GM11168 (cell line): ENCODE data around the gene PRDM11.

ENCODE experiments used
- in situ Hi-C: fragments of 300-500 bp; cut with MboI; formaldehyde crosslinking; loops from one replicate; pipeline ENCODE4 v1.12.0; 2022; ENCODE audit warnings: low sequenced_read_pairs; ENCODE audit not compliant: unreplicated experiment

Gene PRDM11

GRCh38 chr11:45169310-45170072, 23.1 kb downstream of the PRDM11 start:
- in situ Hi-C loops: no loop called here

DNA sequence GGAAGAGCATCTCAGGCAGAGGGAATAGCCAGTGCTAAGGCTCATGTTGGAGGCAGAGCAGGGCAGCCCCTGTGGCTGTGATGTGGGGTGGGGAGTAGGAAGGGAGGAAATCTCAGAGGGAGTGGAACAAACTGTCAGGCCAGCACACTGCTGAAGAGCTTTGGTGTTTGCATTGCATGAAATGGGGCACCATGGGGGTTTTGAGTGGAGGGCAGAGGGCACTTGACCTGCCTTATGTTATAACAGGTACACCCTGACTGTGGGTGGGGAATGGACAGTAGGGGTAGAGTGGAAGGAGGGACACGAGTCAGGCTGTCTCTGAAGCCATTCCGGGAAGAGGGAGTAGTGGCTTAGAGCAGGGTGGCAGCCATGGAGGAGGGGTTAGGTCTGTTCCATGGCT, 24.0 kb downstream of the PRDM11 start:
- in situ Hi-C loops: no loop called here

DNA sequence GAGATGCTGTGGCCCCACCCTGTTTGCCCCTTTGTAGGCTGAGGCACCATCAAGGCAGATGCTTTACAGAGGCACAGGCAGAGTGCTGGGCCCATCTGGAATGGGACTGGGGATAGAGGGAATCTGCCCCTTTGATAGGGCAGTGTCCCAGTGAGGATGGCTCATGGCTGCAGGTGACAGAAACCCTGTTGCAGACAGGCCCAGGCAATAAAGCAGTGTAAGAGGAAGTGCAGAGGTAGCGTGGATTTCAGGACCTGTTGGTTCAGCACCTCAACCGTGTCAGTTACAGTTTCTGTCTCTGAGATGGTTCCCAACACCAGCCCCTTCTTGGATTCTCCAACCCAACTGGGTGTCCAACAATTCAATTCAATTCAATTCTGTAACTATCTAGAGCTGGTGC, 25.1 kb downstream of the PRDM11 start:
- in situ Hi-C loops: no loop called here

DNA sequence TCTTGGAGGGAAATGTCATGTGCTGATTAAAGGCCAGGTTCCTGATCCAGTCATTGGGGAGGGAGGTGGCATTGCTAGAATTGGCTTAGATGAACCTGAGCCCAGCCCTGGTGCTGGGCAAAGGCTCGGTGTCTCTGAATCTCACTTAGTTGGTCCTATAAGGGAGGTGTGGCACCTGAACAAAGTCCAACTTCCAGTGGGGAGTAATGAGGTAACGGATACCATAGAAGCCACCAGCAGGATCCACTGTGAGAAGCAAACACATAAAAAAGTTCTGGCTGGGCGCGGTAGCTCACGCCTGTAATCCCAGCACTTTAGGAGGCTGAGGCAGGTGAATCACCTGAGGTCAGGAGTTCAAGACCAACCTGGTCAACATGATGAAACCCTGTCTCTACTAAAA, 26.6 kb downstream of the PRDM11 start:
- in situ Hi-C loops: no loop called here

DNA sequence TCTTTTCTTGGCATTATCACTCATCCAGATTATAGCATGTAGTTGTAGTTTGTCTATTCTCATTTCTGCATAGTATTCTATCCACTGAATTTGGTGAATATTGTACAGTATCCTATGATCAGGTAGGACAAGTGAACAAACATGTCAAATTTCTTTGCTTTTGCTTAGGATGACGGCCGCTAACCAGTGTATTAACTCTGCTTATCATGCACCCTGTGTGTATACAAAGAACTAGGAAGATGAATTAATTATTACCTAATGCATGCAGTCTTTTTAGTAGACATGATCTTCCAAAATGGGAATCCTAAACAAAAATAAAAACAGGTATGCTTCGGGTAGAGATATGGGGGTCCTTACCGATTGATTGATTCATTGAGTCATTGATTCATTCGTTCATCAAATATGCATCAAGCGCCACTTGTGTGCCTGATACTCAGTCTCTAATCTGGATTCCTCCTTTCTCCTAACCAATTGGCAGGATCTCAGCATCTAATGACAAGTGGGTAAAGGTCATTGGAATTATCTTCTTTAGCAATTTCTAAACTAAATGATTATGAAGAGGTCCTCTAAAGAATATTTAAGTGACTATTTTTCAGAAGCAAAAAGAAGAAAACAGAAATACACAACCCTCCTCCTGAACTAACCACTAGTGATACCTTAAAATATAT, 27.9 kb downstream of the PRDM11 start:
- in situ Hi-C loops: no loop called here

DNA sequence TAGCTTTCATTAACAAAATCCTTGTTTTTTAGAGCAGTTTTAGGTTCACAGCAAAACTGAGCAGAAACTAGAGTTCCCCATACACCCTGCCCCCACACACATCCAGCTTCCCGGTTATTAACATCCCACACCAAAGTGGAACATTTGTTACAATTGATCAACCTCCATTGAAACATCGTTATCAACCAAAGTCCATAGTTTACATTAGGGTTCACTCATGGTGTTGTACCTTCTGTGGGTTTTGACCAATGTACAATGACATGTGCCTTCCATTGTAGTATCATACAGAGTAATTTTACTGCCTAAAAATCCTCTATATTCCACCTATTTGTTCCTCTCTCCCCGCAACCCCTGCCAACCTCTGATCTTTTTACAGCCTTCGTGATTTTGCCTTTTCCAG, 28.5 kb downstream of the PRDM11 start:
- in situ Hi-C loops: no loop called here

DNA sequence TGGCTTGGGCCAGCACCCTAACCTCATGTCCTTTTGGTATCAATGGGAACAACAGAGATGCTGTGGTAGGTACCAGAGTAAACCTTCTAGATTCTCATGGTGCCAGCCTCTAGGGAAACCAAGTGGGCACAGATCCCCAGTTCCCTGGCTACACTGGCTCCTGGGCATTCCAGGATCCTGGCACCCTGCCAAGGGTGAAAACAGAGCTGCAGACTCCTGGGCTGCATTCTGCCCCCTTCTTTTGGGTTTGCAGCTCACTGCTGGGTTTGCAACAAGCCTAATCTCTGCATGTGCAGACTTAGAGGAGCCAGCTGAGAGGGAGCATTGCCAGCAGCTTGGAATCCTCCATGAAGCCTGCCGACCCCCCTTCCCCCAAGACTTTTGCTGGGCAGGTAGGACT, 30.6 kb downstream of the PRDM11 start:
- in situ Hi-C loops: no loop called here

GRCh38 chr11:45178223-45178622, 31.8 kb downstream of the PRDM11 start:
- in situ Hi-C loops: no loop called here

DNA sequence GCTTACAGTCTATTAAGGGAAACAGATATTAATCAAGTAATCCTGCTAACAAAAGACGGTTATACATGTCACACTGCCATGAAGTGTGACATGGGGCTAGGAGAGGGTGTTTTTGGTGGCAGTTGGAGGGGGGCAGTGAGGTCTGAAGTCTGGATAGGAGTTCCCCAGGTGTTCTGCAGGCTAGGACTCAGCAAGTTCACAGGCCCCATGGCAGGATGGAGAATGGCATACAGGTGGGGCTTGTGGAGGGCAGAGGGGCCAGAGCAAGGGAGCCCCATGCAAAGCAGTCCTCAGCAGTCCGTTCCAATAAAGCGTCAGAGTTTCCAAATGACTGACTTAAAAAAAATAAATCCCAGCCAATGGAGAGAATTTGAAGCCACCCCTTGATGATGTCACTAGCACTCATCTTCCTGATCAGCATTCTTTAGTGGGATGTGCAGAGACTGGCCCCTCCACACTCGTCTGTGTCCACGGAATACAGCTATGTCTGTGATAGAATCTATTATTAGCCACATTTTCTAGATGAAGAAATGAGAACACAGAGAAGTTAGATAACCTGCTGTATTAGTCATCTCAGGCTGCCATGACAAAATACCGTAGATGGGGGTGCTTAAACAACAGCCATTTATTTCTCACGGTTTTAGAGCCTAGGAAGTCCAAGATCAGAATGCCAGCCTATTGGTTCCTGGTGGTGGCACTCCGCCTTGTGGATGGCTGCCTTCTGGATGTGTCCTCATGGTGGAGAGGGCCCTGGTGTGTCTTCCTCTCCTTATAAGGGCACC, 32.6 kb downstream of the PRDM11 start:
- in situ Hi-C loops: no loop called here

- in situ Hi-C loops: no loop called here
Observed at GRCh38 chr11:45179686-45180178, 33.3 kb downstream of the PRDM11 start.

DNA sequence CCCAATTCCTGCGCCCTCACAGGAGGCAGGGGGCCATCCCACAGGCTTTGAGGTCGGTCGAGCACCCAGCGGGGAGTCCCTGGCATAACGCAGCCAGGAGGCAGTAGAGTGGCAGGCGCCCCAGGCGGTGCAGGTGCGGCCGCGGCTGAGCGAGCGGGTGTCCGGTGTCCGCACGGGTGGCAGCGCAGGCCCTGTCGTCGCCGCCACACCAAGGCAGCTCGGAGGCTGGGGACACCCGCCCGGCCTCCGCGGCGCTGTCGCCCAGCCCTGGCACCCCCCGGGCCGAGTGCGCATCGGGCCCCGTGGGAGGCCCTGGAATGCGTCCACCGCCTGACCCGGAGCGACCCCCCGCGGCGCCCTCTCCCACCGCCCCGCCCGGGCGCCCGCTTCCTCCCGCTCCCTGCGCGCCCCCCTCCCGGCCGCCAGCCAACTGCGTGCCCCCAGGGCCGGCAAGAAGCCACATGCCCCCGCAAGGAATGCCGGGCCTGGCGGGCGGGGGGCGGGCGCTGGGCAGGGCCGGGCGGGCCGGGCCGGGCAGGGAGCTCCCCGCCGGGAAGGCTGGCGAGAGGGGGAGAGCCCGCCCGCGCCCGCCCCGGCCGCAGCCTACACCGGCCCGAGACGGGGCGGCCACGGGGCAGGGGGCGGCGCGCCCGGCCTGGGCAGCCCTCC, 33.9 kb downstream of the PRDM11 start:
- in situ Hi-C loops: no loop called here

DNA sequence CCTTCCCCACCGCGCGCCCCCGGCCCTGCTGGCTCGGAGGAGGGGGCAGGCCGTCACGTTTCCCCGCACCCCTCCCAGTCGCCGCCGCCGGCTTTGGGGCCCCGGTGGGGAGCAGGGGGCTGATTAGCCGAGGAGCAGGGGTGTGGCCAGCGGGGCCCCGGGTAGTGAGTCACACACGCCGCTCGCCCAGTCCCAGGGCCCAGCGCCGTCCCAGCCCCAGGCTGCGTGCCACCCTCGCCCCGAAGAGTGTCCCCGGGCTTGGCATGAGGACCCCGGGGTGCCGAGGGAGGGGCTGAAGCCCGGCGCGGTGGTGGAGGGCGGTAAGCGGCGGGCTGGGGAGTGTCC, 34.4 kb downstream of the PRDM11 start:
- in situ Hi-C loops: no loop called here

- in situ Hi-C loops: no loop called here
Observed at GRCh38 chr11:45181193-45181888, 34.9 kb downstream of the PRDM11 start.

DNA sequence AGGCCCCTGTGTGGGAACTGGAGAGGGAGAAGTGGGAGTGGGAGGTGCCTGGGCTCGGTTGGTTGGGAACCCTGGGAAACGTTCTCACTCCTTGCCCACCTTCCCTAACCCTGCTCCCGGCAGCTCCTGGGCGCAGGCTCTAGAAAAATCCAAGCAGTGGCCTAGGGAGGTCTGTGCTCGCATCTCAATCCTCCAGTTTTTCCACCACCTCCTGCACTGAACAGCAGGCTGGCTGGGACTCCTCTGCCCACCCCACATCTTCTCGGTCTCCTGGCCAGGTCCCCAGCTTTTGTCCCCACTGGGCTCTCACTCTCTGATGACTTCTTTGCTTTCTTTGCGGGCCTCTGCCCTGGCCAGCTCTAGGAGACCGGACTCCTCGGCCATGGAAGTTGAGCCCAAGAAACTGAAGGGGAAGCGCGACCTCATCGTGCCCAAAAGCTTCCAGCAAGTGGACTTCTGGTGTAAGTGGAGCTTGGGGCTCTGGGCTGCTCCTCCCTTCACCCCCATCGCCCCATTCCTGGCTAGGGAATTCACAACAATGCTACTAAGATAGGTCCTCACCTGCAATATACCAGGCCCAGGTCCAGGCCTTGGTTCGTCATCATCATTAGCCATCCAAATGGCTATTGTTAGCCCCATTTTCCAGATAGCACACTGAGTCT, 35.6 kb downstream of the PRDM11 start:
- in situ Hi-C loops: no loop called here

GRCh38 chr11:45182902-45183301, 36.5 kb downstream of the PRDM11 start:
- in situ Hi-C loops: no loop called here

GRCh38 chr11:45184640-45185039, 38.2 kb downstream of the PRDM11 start:
- in situ Hi-C loops: no loop called here

DNA sequence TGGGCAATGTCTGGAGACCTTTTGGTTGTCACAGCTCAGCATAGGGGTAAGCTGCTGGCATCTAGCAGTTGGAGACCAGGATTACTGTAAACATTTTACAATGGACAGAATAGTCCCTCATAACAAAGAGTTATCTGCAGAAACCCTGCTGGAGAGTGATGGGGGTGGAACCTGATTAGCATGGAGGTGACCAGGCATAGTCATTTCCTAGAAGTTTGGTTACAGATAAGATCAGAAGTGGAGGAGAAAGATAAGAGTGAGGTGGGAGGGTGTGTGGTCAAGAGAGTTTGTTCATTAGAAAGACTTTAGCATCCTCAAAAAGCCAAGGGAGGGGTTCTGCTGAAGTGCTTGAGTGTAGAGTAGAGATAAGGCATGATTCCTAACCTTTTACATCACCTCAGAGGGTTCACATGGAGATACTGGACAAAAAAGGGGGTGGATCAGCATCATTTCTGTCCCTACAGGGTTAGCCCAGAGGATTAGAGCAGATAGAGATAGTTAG, 38.8 kb downstream of the PRDM11 start:
- in situ Hi-C loops: no loop called here

DNA sequence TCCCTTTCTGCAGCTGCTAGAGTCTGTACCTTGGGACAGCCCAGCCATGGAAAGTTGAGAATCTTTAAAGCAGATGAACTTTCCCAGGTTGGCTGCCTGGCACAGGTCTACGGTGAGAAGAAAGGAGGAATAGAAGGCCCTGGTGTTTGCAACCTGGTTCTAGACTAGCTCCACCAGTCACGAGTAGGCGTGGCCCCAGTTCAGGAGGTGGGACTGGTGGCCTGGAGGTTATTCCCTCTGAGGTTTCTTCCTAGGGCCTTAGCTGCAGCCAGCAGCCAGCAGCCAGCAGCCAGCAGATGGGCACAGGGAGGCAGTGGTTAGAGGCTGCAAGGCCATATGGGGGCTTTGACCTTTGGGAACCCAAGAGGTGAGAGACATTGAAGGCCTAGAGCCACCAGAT, 40.9 kb downstream of the PRDM11 start:
- in situ Hi-C loops: no loop called here

DNA sequence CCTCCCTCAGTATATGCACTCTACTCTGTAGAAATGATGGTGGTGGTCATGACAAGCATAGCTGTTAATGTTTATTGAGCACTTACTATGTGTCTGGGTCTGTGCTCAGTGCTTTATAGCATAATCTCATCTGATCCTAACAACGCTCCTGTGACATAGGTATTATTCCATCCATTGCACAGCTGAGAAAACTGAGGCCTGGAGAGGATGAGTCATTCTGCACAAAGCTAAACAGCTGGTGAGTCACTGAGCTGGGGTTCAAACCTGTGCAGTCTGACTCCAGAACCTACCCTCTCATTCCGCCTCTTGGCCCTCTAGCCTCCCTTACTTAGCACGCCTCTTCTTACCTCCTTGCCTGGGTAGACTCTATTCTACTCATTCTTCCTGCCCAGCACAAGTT, 41.7 kb downstream of the PRDM11 start:
- in situ Hi-C loops: no loop called here
